Testis (tissue), 3 donors: ENCODE data around the gene SASS6. TPM values are rescaled to one million over a fixed set of nuclear protein-coding genes. Genes with fewer than 3 reads are reported as not detected.

ENCODE experiments used
- DNase-seq: peaks from one replicate; pipeline ENCODE4 v3.0.0-alpha.2; 2019
- H3K27ac ChIP-seq, 2 donors: fragments of 200-600 bp; sonication (generic); one replicate each; pipeline ENCODE4 v1.5.1; 2019
- H3K27me3 ChIP-seq: fragments of 200-600 bp; sonication (generic); one replicate; pipeline ENCODE4 v1.5.1; 2019
- H3K36me3 ChIP-seq: fragments of 200-600 bp; sonication (generic); one replicate; pipeline ENCODE4 v1.5.1; 2017; ENCODE audit warnings: low read depth; ENCODE audit errors: missing control alignments
- H3K4me1 ChIP-seq: fragments of 200-600 bp; sonication (generic); one replicate; pipeline ENCODE4 v1.5.1; 2019
- H3K4me3 ChIP-seq, 2 donors: fragments of 200-600 bp; sonication (generic); one replicate each; pipeline ENCODE4 v1.5.1; 2017 to 2019
- H3K9me3 ChIP-seq: fragments of 200-600 bp; sonication (generic); one replicate; pipeline ENCODE4 v1.5.1; 2017
- POLR2A ChIP-seq: fragments of 450-650 bp; IDR thresholded peaks from one replicate; pipeline ENCODE4 v1.6.1; 2017; ENCODE audit warnings: antibody characterized with exemption, mild to moderate bottlenecking, moderate library complexity
- WGBS, 2 donors: methylation state at CpG; one replicate each; pipeline ENCODE4 v1.1.5; 2018; 5-methylcytosine and 5-hydroxymethylcytosine counted together
- intact Hi-C: fragments of 100-400 bp; cut with DNase I; formaldehyde crosslinking; loops from one replicate; pipeline ENCODE4 v1.15.1; 2023; ENCODE audit warnings: low total_unique reads
- polyA plus RNA-seq: library from polyadenylated mRNA; stranded (reverse); fragments of 350-450 nt; fragmentation: Illumina TruSeq; extraction: RNeasy Lipid Tissue Mini Kit (QIAGEN cat#74804); gene quantifications from one replicate; pipeline ENCODE4 v1.2.3, GENCODE V29; 2014; ENCODE audit warnings: low read depth, low replicate concordance; ENCODE audit not compliant: insufficient read depth
- total RNA-seq, 2 donors: library from RNA; depleted of rRNA; stranded (reverse); fragments of >200 nt; gene quantifications; one replicate each; pipeline ENCODE4 v1.2.3, GENCODE V29; 2016
- TF ChIP-seq, protein P1 (sequence below), 3 experiments: fragments of 450-650 bp in 2 of 3; fragments of 200-600 bp in 1 of 3; sonication (generic) in 1 of 3; IDR thresholded peaks; one replicate each; pipeline ENCODE4 v1.5.1; 2016 to 2019; ENCODE audit warnings: antibody characterized with exemption in 3 of 3, mild to moderate bottlenecking in 2 of 3, moderate library complexity in 1 of 3

Gene SASS6
- total and polyA plus RNA-seq, 3 donors from 2014 or later: 5.4 to 13.4 (median 9.5) TPM

DNA sequence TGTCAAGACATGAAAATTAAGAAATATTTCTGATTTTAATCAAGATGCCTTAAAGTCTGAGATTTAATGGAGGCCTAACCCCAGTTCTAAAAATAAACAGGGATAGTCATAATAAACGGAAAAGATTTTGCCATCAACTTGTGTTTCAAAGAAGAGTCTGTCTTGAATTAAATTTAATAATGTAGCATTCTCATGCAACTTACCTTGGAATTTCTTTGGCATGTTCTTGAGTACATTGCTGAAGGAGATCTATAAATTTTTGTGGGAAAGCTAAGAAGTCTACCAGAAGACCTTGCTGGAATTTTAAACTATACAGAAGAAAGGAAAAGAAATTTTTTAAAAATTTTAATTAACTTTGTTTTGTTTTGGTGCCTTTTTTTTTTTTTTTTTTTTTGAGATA lies 10.6 kb downstream of the SASS6 start:
- no peak overlapping the region for H3K27ac ChIP-seq
- TF ChIP-seq, protein P1, sequence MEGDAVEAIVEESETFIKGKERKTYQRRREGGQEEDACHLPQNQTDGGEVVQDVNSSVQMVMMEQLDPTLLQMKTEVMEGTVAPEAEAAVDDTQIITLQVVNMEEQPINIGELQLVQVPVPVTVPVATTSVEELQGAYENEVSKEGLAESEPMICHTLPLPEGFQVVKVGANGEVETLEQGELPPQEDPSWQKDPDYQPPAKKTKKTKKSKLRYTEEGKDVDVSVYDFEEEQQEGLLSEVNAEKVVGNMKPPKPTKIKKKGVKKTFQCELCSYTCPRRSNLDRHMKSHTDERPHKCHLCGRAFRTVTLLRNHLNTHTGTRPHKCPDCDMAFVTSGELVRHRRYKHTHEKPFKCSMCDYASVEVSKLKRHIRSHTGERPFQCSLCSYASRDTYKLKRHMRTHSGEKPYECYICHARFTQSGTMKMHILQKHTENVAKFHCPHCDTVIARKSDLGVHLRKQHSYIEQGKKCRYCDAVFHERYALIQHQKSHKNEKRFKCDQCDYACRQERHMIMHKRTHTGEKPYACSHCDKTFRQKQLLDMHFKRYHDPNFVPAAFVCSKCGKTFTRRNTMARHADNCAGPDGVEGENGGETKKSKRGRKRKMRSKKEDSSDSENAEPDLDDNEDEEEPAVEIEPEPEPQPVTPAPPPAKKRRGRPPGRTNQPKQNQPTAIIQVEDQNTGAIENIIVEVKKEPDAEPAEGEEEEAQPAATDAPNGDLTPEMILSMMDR (IDR thresholded peaks at IDR 0.05): no peak
- TF ChIP-seq POLR2A: no peak
- WGBS, 2 donors: 54 to 74% methylated on average over 1 of the region's 1 CpG

DNA sequence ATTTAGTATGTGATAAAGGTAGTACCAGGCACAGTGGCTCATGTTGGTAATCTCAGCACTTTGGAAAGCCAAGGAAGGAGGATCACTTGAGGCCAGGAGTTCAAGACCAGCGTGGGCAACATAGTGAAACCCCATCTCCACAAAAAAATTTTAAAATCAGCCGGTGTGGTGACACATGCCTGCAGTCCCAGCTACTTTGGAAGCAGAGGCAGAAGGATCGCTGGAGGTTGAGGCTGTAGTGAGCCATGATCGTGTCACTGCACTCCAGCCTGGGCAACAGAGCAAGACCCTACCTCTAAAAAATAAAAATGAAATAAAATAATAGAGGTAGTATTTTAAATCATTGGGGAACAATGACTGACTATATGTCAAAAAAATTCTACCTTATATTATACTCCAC lies 17.2 kb downstream of the SASS6 start:
- 92 to 99% methylated on average over 4 of the region's 4 CpGs for WGBS, 2 donors
- Histone ChIP-seq H3K4me1 (no peaks in the 10 kb centered on the region), H3K36me3 (no peaks in the 10 kb centered on the region), H3K27ac (no peak overlapping the region), H3K9me3 (no peaks in the 10 kb centered on the region), H3K4me3 (no peak overlapping the region), H3K27me3 (no peaks in the 10 kb centered on the region)
- TF ChIP-seq POLR2A: no peak
- TF ChIP-seq, protein P1 (IDR thresholded peaks at IDR 0.05): no peak
- DNase-seq: no peak
- intact Hi-C loops: no loop called here

More for the DNA sequence above, 10.6 kb downstream of the SASS6 start:
- no peak for DNase-seq
- Histone ChIP-seq H3K27me3 (no peaks in the 10 kb centered on the region), H3K4me1 (no peaks in the 10 kb centered on the region), H3K4me3 (no peak overlapping the region), H3K9me3 (no peaks in the 10 kb centered on the region), H3K36me3 (no peaks in the 10 kb centered on the region)
- intact Hi-C loops: no loop called here

DNA sequence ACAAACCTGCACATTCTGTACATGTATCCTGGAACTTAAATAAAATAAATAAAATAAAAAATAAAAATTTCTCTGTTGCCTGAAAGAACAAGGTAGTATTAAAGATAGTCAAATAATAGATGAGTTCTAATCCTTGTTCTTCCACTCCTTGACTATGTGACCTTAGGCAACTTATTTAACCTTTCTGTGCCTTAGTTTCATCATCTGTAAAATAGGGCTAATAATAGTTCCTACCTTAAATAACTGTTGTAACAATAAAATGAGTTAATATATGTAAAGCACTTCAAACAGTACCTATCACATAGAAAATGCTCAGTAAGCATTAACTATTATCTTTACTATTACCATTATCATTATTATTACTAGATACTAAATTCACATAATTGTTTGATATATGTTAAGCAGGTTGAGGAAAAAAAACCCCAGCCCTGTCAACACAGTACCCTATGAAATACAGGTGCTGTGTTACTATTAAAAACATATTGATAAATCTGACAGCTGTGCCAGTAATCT lies 23.1 kb downstream of the SASS6 start:
- no peak for DNase-seq
- Histone ChIP-seq H3K4me3 (no peak overlapping the region), H3K9me3 (no peaks in the 10 kb centered on the region), H3K27me3 (no peaks in the 10 kb centered on the region), H3K36me3 (no peaks in the 10 kb centered on the region), H3K4me1 (no peaks in the 10 kb centered on the region), H3K27ac (no peak overlapping the region)
- no peak for TF ChIP-seq POLR2A
- TF ChIP-seq, protein P1 (IDR thresholded peaks at IDR 0.05): no peak
- intact Hi-C loops: no loop called here

DNA sequence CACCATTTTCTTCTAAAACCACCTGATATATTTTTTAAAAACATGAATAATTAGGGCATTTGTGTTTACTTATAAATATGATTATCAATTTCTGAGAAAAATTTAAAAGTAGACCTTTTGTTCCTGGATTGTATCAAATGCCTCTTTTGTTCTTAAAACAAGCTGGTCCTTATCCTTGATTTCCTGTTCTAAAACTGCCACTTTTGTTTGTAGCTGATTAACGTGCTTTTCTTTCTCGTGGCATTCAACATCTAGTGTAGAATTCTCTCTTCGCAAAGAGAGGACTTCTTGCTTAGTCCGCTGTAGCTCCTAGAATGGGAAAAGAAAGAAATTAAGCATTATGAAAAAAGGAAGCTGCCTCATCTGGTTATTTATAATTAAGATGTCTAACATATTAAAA lies 25.0 kb downstream of the SASS6 start:
- Histone ChIP-seq H3K4me3 (no peak overlapping the region), H3K36me3 (no peaks in the 10 kb centered on the region), H3K27ac (peak overlapping the region in 1 of 2 donors; percentile 3), H3K4me1 (no peaks in the 10 kb centered on the region), H3K27me3 (no peaks in the 10 kb centered on the region), H3K9me3 (no peaks in the 10 kb centered on the region)
- intact Hi-C loops: no loop called here
- no peak for TF ChIP-seq POLR2A
- TF ChIP-seq, protein P1 (IDR thresholded peaks at IDR 0.05): no peak
- no peak for DNase-seq
- 63 to 73% methylated on average over 4 of the region's 4 CpGs for WGBS, 2 donors

DNA sequence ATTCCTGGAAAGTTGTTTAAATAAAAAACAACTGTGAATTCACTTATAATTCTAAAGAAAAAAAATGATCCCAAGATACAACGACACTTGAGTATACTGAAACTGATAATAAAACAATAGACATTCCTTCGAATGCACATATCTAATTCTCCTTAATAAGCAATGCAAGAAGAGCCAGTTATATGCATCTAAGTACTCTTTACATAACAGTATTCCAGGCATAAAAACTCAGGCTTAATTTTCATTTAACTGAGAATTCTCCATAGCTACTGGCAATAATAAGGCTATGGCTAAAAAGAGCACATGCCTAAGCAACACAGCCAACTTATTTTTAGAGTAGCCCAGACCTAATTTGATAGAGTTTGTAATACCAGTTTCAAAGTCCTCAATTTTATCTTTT lies 31.2 kb downstream of the SASS6 start:
- intact Hi-C loops: no loop called here
- H3K27ac ChIP-seq: no peak overlapping the region
- TF ChIP-seq, protein P1 (IDR thresholded peaks at IDR 0.05): no peak
- TF ChIP-seq POLR2A: no peak
- H3K4me1 ChIP-seq: no peaks in the 10 kb centered on the region
- H3K4me3 ChIP-seq: no peak overlapping the region
- H3K36me3 ChIP-seq: no peaks in the 10 kb centered on the region
- H3K9me3 ChIP-seq: no peaks in the 10 kb centered on the region
- H3K27me3 ChIP-seq: no peaks in the 10 kb centered on the region
- DNase-seq: no peak
- 85 to 88% methylated on average over 2 of the region's 2 CpGs for WGBS, 2 donors
